ENCODE data around the gene GSG1L.

Gene GSG1L

DNA sequence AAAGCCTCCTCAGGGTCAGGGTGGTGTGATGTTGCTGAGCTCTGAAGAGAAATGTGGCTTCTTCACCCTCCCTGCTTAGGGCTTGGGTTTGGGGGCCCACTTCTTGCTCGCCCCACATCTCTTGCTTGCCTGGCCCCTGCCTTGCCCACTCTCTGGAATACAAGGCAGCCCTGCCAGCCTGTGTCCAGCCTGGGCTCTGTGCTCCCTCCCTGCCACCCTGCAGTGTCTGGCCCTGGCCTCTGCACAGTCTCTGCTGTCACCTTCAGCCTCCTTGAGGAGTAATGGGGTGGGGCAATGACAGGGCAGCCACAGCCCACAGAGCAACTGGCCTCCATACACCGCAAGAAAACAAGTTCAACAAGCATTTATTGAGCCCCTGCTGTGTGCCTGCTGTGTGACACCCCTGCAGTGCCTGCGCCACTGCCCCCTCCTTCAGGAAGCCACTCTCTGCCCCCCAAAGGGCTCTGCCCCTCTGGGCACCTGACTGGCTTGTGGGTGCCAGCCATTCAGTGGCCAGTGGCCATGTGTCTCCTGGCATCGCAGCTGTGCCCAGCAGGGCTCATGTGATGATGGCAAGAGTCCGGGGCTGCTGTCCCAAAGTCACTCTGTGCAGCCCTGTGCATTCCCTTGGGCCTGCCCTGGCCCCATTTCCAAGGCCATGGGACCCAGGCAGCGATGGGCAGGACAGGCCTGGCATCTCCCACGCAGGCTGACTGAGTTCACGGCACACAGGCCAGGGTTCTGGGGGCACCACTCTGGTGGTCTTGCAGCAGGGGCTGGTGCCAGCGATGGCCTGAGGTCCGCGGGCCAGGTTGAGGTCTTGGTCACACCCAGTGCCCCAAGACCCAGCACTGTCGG, 272.7 kb downstream of the GSG1L start:
- DNase-seq (ENCODE audit: low spot score) = no peak

DNA sequence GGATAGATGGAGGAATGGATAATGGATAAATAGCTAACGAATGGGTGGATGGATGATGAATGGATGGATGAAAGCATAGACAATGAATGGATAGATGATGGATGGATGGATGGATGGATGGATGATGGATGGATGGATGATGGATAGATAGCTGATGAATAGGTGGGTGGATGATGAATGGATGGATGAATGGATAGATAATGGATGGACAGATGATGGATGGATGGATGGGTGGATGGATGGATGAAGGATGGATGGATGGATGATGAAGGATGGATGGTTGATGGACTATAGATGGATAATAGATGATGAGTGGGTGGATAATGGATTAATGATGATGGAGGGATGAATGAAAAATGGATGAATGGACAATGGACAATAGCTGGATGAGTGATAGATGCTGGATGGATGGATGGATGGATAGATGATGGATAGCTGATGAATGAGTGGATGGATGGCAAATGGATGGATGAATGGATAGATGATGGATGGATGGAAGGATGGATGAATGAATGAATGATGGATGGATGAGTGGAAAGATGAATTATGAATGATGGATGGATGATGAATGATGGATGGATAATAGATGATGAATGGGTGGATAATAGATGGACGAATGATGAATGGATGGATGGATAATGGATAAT, 273.8 kb downstream of the GSG1L start:
- no peak for DNase-seq (ENCODE audit: low spot score)

- DNase-seq (ENCODE audit: low spot score) = no peak
These were observed 274.4 kb downstream of the GSG1L start for GRCh38 chr16:27789150-27789549.

DNA sequence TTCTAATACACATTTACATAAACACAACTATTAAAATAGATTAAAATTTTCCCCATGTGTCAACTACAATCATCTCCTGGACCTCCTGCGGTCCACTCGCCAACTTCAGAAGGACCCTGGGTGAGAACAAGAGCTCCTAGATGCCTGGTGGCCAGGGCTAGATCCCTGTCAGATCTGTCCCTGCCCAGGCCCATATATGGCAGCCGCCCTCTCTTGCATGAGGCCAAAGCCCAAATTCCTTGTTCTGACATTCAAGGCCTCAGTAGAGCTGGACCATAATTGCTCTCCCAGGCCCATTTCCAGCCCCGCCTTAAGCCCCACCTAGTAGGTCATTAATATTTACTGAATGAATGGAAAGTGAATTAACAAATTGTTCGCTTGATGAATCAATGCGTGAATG, 275.8 kb downstream of the GSG1L start:
- DNase-seq (ENCODE audit: low spot score) = no peak

GRCh38 chr16:27786923-27787625, 276.4 kb downstream of the GSG1L start:
- no peak for DNase-seq (ENCODE audit: low spot score)

DNA sequence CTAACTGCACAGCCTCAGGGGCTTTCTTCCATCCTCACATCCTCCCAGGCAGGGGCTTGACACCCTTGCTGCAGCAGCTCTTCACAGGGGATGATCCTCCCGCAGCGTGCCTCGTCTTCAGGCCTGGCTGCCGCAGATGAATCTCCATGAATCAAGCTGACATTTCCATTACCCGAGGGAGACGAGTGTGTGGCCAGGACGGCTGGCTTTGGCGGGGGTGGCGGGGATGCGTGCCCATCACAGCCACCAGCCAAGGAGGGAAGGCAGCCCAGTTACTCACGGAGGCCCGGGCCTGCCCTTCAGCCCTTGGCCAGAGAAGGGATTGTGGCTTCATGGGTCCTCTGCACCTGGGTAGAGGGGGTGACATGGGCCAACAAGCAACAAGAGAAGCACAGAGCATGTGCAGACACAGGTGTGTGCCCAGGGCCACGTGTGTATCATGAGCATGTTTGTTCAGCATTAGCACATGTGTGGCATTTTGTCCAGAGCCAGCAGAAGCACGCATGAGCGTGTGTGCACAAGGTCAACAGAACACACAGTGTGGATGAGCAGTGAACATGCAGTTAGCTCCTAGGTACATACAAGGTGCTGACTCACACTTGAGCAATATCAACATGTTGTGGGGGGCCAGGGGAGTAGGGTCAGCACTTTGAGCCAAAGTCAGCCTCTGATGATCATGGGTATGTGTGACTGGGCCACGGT, 277.1 kb downstream of the GSG1L start:
- no peak for DNase-seq (ENCODE audit: low spot score)

DNA sequence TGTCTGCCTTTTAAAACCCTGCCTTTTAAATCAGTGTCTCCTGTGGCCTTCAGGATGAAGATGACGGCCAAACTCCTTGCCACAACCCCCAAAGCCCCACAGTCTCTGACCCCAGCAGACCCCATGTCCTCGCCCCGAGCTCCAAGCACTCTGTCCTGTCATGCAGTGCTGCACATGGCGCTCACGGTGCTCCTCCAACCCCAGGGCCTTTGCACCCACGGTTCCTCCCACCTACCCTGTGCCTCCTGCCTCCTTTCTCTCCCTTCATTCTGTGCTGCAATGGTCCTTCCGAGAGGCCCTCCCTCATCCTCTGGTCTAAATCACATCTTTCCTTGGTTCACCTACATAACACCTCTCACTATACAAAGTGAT, 278.2 kb downstream of the GSG1L start:
- no peak for DNase-seq (ENCODE audit: low spot score)

DNA sequence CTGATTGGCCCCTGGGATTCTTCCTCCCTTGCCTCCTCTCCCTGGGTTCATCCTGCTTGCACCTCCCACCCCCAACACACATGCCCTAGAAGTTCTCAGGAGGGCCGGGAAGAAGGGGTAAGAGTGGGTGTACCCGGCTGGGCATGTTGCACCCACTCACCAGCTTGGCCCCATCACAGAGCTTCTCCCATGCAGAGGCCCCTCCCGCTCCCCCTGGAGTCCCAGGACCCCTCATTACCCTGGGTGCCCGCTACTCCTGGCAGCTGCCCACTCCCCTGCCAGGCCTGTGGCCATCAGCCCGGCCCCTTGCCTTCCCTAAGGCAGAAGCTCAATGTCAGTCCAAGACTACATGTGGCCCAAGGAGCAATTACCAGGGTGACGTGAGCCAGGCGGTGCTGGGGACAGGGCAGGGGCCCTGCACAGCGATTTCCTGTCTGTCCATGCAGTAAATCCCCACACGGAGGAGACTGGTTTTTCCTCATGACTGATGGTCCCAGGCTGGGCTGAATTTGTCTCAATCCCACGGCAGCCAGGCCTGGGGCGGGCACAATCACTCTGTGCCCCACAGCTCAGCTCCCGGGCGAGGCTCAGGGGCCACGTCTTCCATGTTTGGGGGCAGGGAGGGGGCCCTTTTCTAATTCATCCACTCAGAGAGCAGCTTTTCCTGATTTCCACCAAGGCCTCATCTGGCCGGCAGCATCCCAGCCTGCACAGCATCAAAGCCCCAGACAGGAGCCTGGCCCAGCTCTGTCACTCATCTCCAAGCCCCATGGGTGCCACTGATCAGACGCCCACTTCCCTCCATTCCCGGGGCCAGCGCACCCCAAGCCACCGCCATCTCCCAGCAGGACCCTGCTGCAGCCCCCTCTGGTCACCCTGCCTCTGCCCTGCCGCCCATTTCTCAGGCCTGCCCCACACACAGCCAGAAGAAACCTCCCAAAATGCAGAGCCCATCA, 278.9 kb downstream of the GSG1L start:
- no peak for DNase-seq (ENCODE audit: low spot score)

DNA sequence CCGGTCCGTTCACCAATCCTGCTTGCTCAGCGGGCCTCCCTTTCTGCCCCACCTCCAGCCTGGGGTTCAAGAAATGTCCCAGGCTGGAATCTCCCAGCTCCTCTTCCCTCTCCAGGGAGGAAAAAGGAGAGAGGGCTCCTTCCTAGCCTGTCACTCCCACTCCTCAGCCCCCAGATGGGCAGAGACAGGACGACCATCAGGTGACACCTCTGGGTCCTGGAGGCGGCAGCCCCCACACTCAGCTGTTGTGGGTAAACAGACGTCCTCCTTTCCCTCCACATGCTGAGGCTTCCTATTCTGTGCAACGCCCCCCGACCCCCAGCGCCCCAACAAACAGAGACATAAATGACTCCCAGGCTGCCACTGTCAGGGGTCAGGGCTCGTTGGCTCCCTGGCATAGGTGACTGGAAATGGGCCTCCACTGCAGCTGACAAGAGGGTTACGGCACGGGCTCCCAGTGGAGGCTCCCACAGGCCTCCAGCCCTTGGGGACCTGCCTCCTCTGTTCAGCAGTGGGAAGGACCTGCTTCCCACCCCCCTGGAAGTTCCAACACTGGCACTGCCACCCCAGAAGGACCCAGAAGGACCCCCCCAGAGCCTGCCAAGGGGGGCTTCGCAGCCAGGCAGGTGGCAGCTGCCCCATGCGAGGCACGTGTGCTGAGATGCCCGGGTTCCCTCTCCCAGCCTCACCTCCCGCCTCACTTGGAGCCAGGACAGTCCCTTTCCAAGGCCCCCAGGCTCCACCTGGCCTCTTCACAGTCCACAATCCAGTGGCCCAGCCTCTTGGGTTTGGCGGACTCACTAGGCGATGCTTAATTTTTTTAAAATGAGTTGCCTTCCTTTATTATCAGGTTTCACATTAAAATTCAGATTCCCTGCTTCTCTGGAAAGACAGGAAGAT, 281.3 kb downstream of the GSG1L start:
- DNase-seq (ENCODE audit: low spot score) = no peak

GRCh38 chr16:27781195-27781524, 282.4 kb downstream of the GSG1L start:
- no peak for DNase-seq (ENCODE audit: low spot score)

DNA sequence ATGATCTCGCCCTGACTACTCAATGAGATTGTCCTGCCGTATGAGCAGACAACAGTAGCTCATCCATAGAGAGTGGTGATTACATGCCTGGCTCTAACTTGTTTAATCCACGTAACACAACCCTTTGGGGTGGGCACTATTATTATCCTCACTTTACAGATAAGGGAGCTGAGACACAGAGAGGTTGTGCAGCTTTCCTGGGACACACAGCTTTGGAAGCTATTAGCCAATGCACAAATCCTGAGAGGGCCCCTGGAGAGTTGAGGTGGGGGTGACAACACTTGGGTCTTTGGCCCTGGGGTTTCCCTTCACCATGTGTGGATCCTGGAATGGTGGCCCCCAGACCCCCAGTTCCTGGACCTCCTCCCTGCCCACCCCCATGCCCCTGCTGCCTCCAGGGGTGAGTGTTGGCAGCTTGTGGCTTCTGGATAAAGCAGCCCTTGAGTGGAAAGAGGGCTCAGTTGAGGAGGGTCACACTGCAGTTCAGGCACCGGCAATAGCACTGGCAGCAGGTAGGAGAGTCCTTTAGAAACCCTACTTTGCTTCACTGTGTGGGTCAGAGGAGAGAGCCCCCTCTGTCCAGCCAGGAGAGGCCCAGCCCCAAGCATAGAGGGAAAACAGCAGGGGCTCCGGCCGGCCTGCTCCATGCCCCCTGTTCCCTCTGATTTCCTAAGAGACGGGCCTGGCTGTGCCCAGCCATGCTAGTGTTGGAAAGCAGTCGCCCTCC, 282.9 kb downstream of the GSG1L start:
- DNase-seq (ENCODE audit: low spot score) = no peak

- no peak for DNase-seq (ENCODE audit: low spot score)
These were observed 283.8 kb downstream of the GSG1L start for GRCh38 chr16:27779641-27780164.

DNA sequence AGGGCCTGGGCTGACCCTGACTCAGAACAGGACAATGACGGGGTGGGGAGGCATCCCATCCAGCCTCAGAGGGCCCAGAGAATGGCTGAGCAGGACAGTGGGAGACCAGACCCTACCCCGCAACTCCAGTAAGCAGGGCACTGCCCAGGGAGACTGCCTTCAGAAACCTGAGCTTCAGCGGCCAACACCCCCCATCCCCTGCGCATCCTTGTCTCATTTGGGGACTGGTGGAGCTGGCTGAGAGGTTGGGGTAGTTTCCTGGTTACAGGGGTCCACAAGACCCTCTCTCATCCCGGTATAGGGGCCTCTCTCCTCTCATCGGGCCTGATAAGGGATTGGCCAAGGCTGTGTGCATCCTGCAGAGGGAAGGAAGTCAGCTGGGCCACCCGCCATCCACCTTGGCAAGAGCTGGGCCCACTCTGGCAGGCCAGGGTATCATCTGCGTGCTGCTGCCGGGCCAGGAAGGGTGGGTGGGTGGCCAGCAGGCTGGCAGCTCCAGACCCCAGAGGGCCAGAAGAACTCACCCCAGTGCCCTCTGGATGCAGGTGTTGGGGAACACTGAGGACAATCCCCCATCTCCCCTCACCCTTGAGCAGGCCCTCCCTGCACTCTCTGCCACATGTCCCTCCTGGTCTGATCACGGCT, 284.5 kb downstream of the GSG1L start:
- DNase-seq (ENCODE audit: low spot score) = no peak

DNA sequence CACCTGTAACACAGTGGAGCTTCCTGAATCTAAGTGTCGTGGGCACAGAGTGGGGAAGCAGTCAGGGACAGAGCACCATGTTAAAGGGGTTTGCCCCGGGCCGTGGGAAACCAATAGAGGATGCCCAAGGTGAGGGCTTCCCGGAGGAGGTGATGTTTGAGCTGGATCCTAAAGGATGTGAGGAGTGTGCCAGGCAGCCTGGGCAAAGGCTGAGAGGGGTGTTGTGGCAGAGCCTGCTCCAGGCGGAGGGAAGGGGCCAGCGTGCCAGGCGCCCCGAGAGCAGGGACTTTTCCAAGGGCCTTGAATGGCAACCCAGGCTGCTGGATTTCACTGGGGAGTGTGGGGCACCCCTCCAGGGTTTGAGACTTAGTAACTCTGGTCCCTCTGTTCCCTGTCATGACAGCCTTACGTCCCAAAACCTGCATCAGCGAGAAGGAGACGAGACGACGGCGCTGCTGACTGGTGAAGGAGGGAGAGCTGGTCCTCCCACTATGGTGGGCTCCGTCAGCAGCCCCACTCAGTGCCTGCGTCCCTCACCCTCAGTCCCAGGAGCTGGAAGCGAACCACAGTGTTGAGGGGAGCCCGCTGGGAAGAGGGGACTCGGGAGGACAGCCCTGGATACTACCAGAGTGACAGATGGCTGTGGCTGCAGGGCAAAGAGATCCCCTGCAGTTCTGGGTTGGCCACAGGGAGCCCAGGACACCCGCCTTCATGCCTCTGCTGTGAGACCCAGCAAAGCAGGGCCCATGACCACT, 285.2 kb downstream of the GSG1L start:
- DNase-seq (ENCODE audit: low spot score) = no peak

DNA sequence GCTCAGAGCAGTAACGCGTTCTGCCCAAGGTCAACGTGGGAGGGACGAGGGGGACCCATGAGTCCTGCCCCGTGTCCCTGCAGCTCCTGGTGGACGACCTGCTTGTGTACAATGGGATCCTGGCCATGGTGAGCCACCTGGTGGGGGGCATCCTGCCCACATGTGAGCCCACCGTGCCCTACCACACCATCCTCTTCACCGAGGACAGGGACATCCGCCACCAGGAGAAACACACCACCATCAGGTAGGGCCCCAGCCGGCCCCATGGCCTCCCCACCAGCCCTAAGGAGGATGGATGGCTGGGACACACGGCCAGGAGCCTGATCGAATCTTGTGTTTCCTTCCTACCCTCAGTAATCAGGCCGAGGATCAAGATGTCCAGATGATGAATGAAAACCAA, 286.0 kb downstream of the GSG1L start:
- DNase-seq (ENCODE audit: low spot score) = no peak

DNA sequence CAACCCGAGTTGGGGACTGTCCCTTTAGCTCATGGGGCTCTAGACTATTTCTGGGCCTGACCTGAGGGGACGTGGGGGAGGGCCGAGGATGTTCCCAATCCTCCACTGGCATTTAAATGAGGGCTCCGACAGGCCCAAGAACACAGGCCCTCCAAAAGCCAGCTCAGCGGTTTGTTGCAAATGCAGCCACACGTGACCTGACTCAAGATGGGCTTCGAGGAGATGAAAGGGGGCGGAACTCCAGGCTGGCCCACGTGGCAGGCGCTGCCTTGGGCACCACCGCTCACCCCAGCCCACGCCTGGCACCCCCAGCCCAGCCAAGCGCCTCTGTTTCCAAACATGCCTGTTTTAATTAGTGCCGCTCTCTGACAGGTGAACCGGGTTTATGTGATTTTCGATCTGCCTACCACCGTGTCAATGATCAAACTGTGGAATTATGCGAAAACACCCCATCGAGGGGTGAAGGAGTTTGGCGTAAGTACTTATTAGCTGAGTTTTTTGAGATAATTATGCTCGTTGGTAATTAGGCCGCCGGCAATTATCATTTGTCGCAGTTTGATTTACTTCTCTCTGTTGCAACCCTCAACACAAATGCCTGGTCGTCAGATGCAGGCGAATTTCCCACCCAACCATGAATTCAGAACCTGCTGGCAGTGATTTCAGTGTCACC, 286.8 kb downstream of the GSG1L start:
- no peak for DNase-seq (ENCODE audit: low spot score)

GRCh38 chr16:27775254-27775653, 288.3 kb downstream of the GSG1L start:
- DNase-seq (ENCODE audit: low spot score) = no peak

GRCh38 chr16:27774779-27775178, 288.7 kb downstream of the GSG1L start:
- no peak for DNase-seq (ENCODE audit: low spot score)
